ENCODE data around the gene ARAP1. TPM values are rescaled to one million over a fixed set of nuclear protein-coding genes. Genes with fewer than 3 reads are reported as not detected.

Gene ARAP1
- polyA plus RNA-seq, 1 experiment: 52.4 TPM

DNA sequence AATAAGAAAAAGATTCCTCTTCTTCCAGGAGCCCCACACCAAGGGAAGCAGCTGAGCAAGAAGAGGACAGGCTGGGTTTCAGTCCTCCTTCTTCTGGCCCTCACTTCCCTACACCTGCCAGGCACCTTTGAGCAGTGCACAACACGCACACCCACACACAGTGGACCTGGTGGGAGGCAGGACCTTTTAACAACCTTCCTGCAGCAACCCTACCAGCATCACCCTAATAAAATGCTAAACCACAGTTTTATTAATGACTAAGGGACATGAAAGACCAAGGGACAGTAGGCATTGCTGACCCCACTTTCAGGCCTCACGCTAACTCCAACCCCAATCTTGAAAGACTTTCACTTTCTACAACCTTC is 12.2 kb downstream of the ARAP1 start:
- no peaks in the 10 kb centered on the region for H3K9me3 ChIP-seq (ENCODE audit: control insufficient read depth, insufficient read depth, low read length)
- H3K27me3 ChIP-seq (ENCODE audit: control insufficient read depth, insufficient read depth, low read length): no peaks in the 10 kb centered on the region
- H3K27ac ChIP-seq (ENCODE audit: low read depth, low read length): no peak overlapping the region
- POLR2A ChIA-PET: no interaction called here
- no peak overlapping the region for H3K4me3 ChIP-seq (ENCODE audit: low read depth, low read length)
- no peak for TF ChIP-seq CTCF (IDR thresholded peaks at IDR 0.05; ENCODE audit: low read depth, low read length)
- DNase-seq (ENCODE audit: low read depth, low spot score): no peak
- CTCF ChIA-PET: interaction anchor here (1.0 to 4.6 kb wide), 2 partner anchors 15 to 54 kb away, joined by 4 to 16 read pairs; partner anchors contain the start of gene STARD10

DNA sequence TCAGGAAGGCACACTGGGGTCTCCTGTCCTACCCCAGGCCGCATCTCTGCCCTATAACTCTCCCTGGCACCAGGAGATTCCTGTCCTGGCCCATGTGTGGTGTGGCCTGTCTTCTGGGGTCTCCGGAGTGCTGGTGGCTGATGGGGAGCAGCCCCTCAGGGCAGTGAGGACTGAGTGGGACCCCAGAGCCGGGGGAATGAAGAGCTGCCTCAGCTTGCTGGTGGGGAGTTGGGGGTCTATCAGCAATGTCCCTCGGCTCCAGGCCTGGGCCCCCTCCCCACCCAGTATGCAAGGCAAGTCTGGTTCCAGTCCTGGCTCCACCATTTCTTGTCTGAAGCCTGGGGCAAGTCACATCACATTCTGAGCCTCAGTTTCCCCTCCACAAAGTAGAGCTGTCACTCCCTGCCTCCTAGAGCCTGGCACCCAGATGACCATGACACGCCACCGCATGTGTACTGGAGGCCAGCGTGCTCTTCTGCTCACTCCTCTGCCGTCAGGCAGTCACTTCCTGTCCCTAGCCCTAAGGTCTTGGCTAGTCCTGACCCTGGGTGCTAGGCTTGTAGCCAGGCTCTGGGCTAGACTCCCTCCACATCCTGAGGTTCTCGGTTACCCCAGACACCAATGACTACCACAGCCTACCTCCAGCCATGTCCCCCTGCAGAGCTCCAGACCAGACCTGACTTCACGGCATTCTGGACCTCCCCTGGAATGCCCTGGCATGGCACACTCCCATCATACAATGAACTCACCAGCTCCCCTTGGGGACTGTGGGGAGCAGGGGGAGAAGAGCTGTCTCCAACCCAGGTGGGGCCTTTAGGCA is 12.8 kb downstream of the ARAP1 start:
- CTCF ChIA-PET: interaction anchor here (1.0 to 4.6 kb wide), 2 partner anchors 14 to 55 kb away, joined by 4 to 16 read pairs; partner anchors contain the start of gene STARD10
- no peak overlapping the region for H3K27ac ChIP-seq (ENCODE audit: low read depth, low read length)
- TF ChIP-seq CTCF (IDR thresholded peaks at IDR 0.05; ENCODE audit: low read depth, low read length): no peak
- no peaks in the 10 kb centered on the region for H3K27me3 ChIP-seq (ENCODE audit: control insufficient read depth, insufficient read depth, low read length)
- H3K9me3 ChIP-seq (ENCODE audit: control insufficient read depth, insufficient read depth, low read length): no peaks in the 10 kb centered on the region
- POLR2A ChIA-PET: no interaction called here
- no peak for DNase-seq (ENCODE audit: low read depth, low spot score)
- no peak overlapping the region for H3K4me3 ChIP-seq (ENCODE audit: low read depth, low read length)

DNA sequence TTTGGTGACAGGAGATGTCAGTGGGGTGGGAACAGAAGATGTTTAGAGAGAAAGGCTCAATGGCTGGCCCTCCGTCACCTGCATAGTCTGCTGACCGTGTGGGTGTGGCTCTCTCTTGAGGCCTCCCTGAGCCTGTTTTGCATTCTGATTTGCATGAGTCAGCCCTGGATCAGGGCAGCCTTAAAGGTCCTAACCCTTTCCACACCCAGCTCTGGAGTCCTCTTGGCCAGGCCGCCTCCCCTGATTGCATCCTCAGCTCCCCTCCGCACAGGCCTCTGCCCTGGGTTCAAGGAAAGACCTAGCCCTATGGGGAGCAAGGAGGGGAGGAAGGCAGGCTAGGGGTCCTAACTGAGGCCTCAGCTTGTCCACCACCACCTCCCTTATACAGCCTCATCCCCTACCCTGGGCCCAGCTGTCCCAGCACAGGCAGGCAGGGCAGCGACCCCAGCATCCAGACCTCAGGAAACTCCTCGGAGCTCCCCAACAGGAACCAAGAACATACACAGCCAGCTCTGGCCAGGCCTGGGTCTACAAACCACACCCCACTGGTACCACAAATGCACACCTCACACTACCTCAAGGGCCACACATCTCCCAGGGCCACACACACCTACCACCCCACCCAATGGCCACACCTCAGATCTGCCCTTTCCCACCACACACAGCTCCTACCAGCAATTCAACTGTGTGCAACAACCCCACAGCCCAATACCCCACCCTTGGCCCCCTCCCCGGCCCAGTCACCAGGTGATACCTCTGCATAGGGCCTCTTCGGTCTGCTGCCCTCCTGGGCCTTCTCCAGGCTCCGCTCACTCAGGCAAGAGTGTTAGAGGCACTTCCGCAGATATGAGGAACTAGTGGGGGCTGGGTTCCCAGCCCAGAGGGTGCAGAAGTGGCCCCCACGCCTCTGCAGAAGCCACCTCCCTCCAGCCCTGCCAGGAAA is 13.7 kb downstream of the ARAP1 start:
- no peaks in the 10 kb centered on the region for H3K27me3 ChIP-seq (ENCODE audit: control insufficient read depth, insufficient read depth, low read length)
- no peak for DNase-seq (ENCODE audit: low read depth, low spot score)
- ChIA-PET POLR2A (no interaction called here), CTCF (interaction anchor here (0.6 to 4.6 kb wide), 4 partner anchors 14 to 441 kb away, joined by 3 to 16 read pairs (median 3); no protein-coding TSS in a partner anchor)
- no peak overlapping the region for H3K4me3 ChIP-seq (ENCODE audit: low read depth, low read length)
- H3K27ac ChIP-seq (ENCODE audit: low read depth, low read length): no peak overlapping the region
- H3K9me3 ChIP-seq (ENCODE audit: control insufficient read depth, insufficient read depth, low read length): no peaks in the 10 kb centered on the region
- no peak for TF ChIP-seq CTCF (IDR thresholded peaks at IDR 0.05; ENCODE audit: low read depth, low read length)

- no peak for DNase-seq (ENCODE audit: low read depth, low spot score)
- H3K27ac ChIP-seq (ENCODE audit: low read depth, low read length): no peak overlapping the region
- ChIA-PET POLR2A (no interaction called here), CTCF (interaction anchor here (0.6 to 4.6 kb wide), 3 partner anchors 12 to 442 kb away, joined by 3 to 16 read pairs (median 3); no protein-coding TSS in a partner anchor)
- H3K27me3 ChIP-seq (ENCODE audit: control insufficient read depth, insufficient read depth, low read length): no peaks in the 10 kb centered on the region
- no peaks in the 10 kb centered on the region; the same call in 1 of the 2 replicates for H3K9me3 ChIP-seq (ENCODE audit: control insufficient read depth, insufficient read depth, low read length)
- TF ChIP-seq CTCF (IDR thresholded peaks at IDR 0.05; ENCODE audit: low read depth, low read length): no peak
- H3K4me3 ChIP-seq (ENCODE audit: low read depth, low read length): no peak overlapping the region
Observed at GRCh38 chr11:72737336-72737735, 14.9 kb downstream of the ARAP1 start.

Measured in AG04450 (cell line).